Smooth muscle cell (in vitro differentiated cells): ENCODE results near the gene CORO2A. TPM values are rescaled to one million over a fixed set of nuclear protein-coding genes. Genes with fewer than 3 reads are reported as not detected.
"Not testable (repeated sequence)": the region's sequence is repeated elsewhere in the genome, so short reads cannot be mapped to it uniquely, and the experiment has no call there.

Experiments
- DNase-seq: peaks from one replicate; lab custom pipeline; 2025; ENCODE audit not compliant: unreplicated experiment; lab: John Stamatoyannopoulos, UW
- H2AFZ ChIP-seq: fragments of 200-600 bp; sonication (generic); 2 replicates; pipeline ENCODE4 v1.6.0; 2016; ENCODE audit warnings: antibody characterized with exemption, low read depth, mild to moderate bottlenecking
- H3F3A ChIP-seq: fragments of 200-600 bp; sonication (generic); 2 replicates; pipeline ENCODE4 v1.6.0; 2017; ENCODE audit warnings: antibody characterized with exemption, low read depth
- H3K27ac ChIP-seq: fragments of 200-600 bp; sonication (generic); 2 replicates; pipeline ENCODE4 v1.5.1; 2016; ENCODE audit warnings: low read depth, mild to moderate bottlenecking
- H3K27me3 ChIP-seq: fragments of 200-600 bp; sonication (generic); 2 replicates; pipeline ENCODE4 v1.6.1; 2016; ENCODE audit warnings: low read depth, mild to moderate bottlenecking
- H3K36me3 ChIP-seq: fragments of 200-600 bp; sonication (generic); 2 replicates; pipeline ENCODE4 v1.5.1; 2016; ENCODE audit warnings: low read depth
- H3K4me1 ChIP-seq: fragments of 200-600 bp; sonication (generic); 2 replicates; pipeline ENCODE4 v1.5.1; 2016; ENCODE audit warnings: low read depth
- H3K4me2 ChIP-seq: fragments of 200-600 bp; sonication (generic); 2 replicates; pipeline ENCODE4 v1.6.0; 2016; ENCODE audit warnings: mild to moderate bottlenecking
- H3K4me3 ChIP-seq: fragments of 200-600 bp; sonication (generic); 2 replicates; pipeline ENCODE4 v1.5.1; 2016; ENCODE audit warnings: mild to moderate bottlenecking
- H3K79me2 ChIP-seq: fragments of 200-600 bp; sonication (generic); 2 replicates; pipeline ENCODE4 v1.6.0; 2016; ENCODE audit warnings: low read depth, mild to moderate bottlenecking
- H3K9ac ChIP-seq: fragments of 200-600 bp; sonication (generic); 2 replicates; pipeline ENCODE4 v1.6.0; 2016; ENCODE audit warnings: low read depth
- H3K9me3 ChIP-seq: fragments of 200-600 bp; sonication (generic); replicated peaks from 2 replicates; pipeline ENCODE4 v1.5.1; 2016; ENCODE audit warnings: low read depth
- H4K20me1 ChIP-seq: fragments of 200-600 bp; sonication (generic); 2 replicates; pipeline ENCODE4 v1.6.0; 2016; ENCODE audit warnings: low read depth
- WGBS: methylation state at CpG from one replicate; pipeline ENCODE4 v1.1.7; 2016; ENCODE audit warnings: low lambda C conversion rate; 5-methylcytosine and 5-hydroxymethylcytosine counted together
- polyA plus RNA-seq: library from polyadenylated mRNA; unstranded; fragments of >200 nt; fragmentation: Nextera tagmentation; extraction: Ambion mirVana; gene quantifications from 2 replicates; pipeline ENCODE4 v1.2.1, GENCODE V29; 2016
- total RNA-seq: library from RNA; depleted of rRNA; stranded (reverse); fragments of >200 nt; gene quantifications from 2 replicates; pipeline ENCODE4 v1.2.3, GENCODE V29; 2014
- TF ChIP-seq, protein P1 (sequence below): fragments of 200-600 bp; sonication (generic); IDR thresholded peaks from 2 replicates; pipeline ENCODE4 v1.5.1; 2017; ENCODE audit warnings: borderline replicate concordance, mild to moderate bottlenecking, antibody characterized with exemption; ENCODE audit not compliant: insufficient read depth, poor library complexity, severe bottlenecking

CORO2A gene
- total and polyA plus RNA-seq, 2 experiments from 2014 or later: 4.7 to 5.8 TPM

DNA sequence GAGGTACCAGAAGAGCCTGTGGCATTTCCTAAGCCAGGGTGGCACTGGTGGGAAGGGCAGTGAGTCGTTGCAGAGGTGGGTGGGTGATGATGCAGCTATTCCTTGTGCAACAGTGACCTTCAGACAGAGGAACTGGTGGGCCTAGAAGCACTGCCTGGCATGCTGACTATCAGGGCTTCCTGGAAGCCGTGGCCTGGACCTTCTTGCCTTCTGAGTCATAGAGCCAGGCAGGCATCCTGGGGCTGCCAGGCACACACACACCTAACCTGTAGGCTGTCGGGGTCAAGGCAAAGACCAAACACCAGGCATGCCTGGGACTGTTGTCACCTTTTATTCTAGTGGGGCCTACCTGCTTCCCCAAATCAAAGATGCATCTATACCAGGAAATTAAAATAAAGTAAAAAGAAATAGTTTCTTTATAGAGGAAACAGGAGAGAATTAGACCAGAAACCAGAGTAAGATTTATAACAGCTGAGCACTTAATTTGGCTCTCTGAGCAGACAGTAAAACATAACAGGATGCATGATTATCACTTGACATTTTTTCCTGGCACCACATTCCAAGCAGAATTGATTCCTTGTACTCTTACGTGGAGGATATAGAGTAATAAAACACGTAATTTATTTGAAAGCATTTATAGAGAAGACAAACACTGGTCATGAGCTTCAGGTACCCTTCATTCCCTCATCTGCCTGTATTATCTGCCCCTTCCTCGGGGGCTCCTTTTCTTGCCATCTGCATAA is 110.8 kb downstream of the CORO2A start:
- H3K9me3 ChIP-seq: no peaks in the 10 kb centered on the region
- WGBS: 61% methylated on average over 6 of the region's 6 CpGs
- peaks cover 10% of the 10 kb centered on the region for H4K20me1 ChIP-seq
- no peaks in the 10 kb centered on the region for H3K79me2 ChIP-seq
- no peak overlapping the region for H2AFZ ChIP-seq
- peaks cover 3% of the 10 kb centered on the region for H3F3A ChIP-seq
- H3K9ac ChIP-seq: no peak overlapping the region
- TF ChIP-seq, protein P1, sequence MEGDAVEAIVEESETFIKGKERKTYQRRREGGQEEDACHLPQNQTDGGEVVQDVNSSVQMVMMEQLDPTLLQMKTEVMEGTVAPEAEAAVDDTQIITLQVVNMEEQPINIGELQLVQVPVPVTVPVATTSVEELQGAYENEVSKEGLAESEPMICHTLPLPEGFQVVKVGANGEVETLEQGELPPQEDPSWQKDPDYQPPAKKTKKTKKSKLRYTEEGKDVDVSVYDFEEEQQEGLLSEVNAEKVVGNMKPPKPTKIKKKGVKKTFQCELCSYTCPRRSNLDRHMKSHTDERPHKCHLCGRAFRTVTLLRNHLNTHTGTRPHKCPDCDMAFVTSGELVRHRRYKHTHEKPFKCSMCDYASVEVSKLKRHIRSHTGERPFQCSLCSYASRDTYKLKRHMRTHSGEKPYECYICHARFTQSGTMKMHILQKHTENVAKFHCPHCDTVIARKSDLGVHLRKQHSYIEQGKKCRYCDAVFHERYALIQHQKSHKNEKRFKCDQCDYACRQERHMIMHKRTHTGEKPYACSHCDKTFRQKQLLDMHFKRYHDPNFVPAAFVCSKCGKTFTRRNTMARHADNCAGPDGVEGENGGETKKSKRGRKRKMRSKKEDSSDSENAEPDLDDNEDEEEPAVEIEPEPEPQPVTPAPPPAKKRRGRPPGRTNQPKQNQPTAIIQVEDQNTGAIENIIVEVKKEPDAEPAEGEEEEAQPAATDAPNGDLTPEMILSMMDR: no peak
- peak overlapping the region; percentile 48 for H3K27ac ChIP-seq
- no peaks in the 10 kb centered on the region for H3K36me3 ChIP-seq
- H3K4me3 ChIP-seq: no peak overlapping the region
- H3K27me3 ChIP-seq: no peaks in the 10 kb centered on the region
- H3K4me1 ChIP-seq: no peaks in the 10 kb centered on the region
- DNase-seq: no peak
- no peak overlapping the region for H3K4me2 ChIP-seq

DNA sequence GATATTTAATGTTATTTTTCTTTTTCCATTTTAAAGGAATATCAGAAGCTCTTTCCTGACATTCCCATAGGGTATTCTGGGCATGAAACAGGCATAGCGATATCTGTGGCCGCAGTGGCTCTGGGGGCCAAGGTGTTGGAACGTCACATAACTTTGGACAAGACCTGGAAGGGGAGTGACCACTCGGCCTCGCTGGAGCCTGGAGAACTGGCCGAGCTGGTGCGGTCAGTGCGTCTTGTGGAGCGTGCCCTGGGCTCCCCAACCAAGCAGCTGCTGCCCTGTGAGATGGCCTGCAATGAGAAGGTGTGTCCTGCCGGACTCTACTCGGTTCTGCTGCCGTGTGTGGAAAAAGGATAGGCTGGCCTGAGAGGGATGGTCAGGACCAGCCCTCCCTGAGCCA is 111.7 kb downstream of the CORO2A start:
- Histone ChIP-seq H3K27me3 (no peaks in the 10 kb centered on the region), H3K36me3 (no peaks in the 10 kb centered on the region), H3K9me3 (no peaks in the 10 kb centered on the region), H3K4me2 (no peak overlapping the region), H3K4me3 (no peak overlapping the region), H3K4me1 (no peaks in the 10 kb centered on the region), H2AFZ (no peak overlapping the region), H3K27ac (peak overlapping the region; percentile 48), H3K79me2 (no peaks in the 10 kb centered on the region), H3F3A (no peaks in the 10 kb centered on the region), H3K9ac (no peak overlapping the region), H4K20me1 (peaks cover 19% of the 10 kb centered on the region)
- WGBS: 86% methylated on average over 12 of the region's 12 CpGs
- no peak for DNase-seq
- TF ChIP-seq, protein P1: no peak

DNA sequence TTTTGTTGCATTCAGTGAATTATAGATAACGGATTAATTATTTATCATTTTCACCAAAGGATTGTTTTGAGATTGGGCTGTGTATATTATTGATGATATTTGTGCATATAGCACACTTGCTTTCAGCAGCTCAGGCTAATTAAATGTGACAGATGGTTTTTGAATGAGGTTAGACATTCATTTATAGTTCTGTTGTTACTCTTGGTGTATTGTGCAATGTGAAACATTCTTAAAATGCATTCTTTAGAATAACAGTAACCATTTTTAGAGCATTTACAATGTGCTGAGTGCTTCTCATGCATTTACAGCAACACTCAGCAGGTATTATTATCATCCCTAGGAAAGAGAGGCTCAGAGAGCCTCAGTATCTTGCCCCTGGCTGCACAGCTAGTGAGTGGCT is 112.1 kb downstream of the CORO2A start:
- Histone ChIP-seq H3K27ac (no peak overlapping the region), H3K79me2 (no peaks in the 10 kb centered on the region), H3K9me3 (no peaks in the 10 kb centered on the region), H4K20me1 (peaks cover 22% of the 10 kb centered on the region), H3K4me2 (no peak overlapping the region), H3K4me3 (no peak overlapping the region), H3K9ac (no peak overlapping the region), H3K27me3 (no peaks in the 10 kb centered on the region), H3K4me1 (no peaks in the 10 kb centered on the region), H3F3A (no peaks in the 10 kb centered on the region), H2AFZ (no peak overlapping the region), H3K36me3 (no peaks in the 10 kb centered on the region)
- 95% methylated on average over 1 of the region's 1 CpG for WGBS
- no peak for DNase-seq
- TF ChIP-seq, protein P1: no peak

DNA sequence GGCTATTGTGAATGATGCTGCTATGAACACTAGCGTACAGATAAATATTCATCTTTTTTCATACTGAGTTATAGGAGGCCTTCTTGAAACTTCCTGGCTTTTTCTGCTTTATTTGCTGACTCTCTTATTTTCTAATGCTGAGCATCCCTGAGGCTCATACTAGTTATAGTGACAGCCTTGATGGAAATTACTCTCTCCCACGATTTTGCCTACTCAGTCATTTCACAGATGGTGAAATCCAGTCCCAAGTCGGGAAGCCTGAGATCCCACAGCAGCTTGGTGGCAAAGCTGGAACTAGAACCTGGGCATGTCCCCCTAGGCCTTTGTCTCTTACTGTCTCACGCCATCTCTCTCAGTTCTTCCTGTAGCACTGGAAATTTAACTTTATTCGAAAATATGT is 113.5 kb downstream of the CORO2A start:
- Histone ChIP-seq H3F3A (no peaks in the 10 kb centered on the region), H3K9ac (no peak overlapping the region), H3K27ac (no peak overlapping the region), H3K36me3 (no peaks in the 10 kb centered on the region), H3K79me2 (no peaks in the 10 kb centered on the region), H3K27me3 (no peaks in the 10 kb centered on the region), H3K4me1 (peaks cover 2% of the 10 kb centered on the region), H3K4me3 (no peak overlapping the region), H2AFZ (no peak overlapping the region), H3K9me3 (no peaks in the 10 kb centered on the region), H4K20me1 (peaks cover 34% of the 10 kb centered on the region), H3K4me2 (no peak overlapping the region)
- DNase-seq: no peak
- TF ChIP-seq, protein P1: no peak
- WGBS: 90% methylated on average over 5 of the region's 5 CpGs

DNA sequence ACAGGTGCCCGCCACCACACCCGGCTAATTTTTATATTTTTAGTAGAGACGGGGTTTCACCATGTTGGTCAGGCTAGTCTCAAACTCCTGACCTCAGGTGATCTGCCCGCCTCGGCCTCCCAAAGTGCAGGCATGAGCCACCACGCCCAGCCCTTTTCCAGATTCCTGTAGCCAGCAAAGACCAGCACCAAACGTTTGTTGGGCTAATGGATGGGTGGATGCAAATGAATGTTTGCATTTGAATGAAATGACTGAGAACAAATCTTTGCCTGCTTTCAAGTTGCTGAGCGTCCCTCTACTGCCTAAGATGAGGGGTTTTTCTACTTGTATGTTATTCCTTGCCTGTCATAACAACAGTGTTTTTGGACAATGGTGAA is 115.9 kb downstream of the CORO2A start:
- not testable (repeated sequence) for H3K9ac ChIP-seq, H3K27ac ChIP-seq, H3K4me2 ChIP-seq, H3K4me3 ChIP-seq, H3K36me3 ChIP-seq, H2AFZ ChIP-seq, DNase-seq, H3K27me3 ChIP-seq, H3K9me3 ChIP-seq, H3K4me1 ChIP-seq, H3F3A ChIP-seq, H3K79me2 ChIP-seq
- peaks cover 54% of the 10 kb centered on the region for H4K20me1 ChIP-seq
- 81% methylated on average over 8 of the region's 8 CpGs for WGBS
